ENCODE measurements around the gene PLPP4.

DNA sequence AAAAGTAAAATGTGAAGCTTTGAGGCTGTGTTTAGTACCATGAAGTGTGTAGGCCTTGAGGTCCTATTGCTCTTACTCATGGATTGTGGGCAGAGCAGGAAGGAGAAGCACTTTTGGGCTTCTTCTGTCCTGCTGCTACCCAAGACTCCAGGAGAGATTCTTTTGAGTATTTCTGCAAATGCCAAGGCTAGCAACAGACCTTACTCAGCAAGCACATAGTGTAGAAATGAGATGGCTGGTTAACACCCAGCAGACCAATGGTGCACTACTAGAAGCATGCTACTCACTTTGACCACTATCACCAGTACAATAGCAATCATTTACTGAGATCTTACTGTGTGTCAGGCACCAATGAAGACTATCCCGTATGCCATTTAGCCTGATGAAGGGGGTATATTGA is 3.2 kb downstream of the PLPP4 start:
- TF ChIP-seq, protein P1, sequence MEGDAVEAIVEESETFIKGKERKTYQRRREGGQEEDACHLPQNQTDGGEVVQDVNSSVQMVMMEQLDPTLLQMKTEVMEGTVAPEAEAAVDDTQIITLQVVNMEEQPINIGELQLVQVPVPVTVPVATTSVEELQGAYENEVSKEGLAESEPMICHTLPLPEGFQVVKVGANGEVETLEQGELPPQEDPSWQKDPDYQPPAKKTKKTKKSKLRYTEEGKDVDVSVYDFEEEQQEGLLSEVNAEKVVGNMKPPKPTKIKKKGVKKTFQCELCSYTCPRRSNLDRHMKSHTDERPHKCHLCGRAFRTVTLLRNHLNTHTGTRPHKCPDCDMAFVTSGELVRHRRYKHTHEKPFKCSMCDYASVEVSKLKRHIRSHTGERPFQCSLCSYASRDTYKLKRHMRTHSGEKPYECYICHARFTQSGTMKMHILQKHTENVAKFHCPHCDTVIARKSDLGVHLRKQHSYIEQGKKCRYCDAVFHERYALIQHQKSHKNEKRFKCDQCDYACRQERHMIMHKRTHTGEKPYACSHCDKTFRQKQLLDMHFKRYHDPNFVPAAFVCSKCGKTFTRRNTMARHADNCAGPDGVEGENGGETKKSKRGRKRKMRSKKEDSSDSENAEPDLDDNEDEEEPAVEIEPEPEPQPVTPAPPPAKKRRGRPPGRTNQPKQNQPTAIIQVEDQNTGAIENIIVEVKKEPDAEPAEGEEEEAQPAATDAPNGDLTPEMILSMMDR (IDR thresholded peaks at IDR 0.05; ENCODE audit: insufficient read depth, low read length), result no peak
- TF ChIP-seq POLR2AphosphoS5 (IDR thresholded peaks at IDR 0.05; ENCODE audit: low read depth), result no peak

All from HL-60 (cell line).